K562 (cell line): ENCODE results near the gene RET. TPM values are rescaled to one million over a fixed set of nuclear protein-coding genes. Genes with fewer than 3 reads are reported as not detected.

ENCODE experiments used
- ARNT ChIP-seq, 2 experiments: fragments of 450-650 bp; IDR thresholded peaks; 2 replicates each; pipeline ENCODE4 v1.6.1; 2016; ENCODE audit warnings: mild to moderate bottlenecking in 1 of 2
- BCLAF1 ChIP-seq, 2 experiments: fragments of 450-650 bp in 1 of 2; IDR thresholded peaks; 2 replicates each; pipeline ENCODE4 v1.6.1; 2011 to 2017; ENCODE audit warnings: low read depth in 2 of 2, antibody characterized with exemption in 1 of 2, borderline replicate concordance in 1 of 2, low read length in 1 of 2, mild to moderate bottlenecking in 1 of 2, mixed read lengths in 1 of 2; ENCODE audit not compliant: control insufficient read depth in 1 of 2
- BRF1 ChIP-seq: IDR thresholded peaks from 3 replicates; pipeline ENCODE4 v1.6.1; 2011; ENCODE audit warnings: borderline replicate concordance, mild to moderate bottlenecking; ENCODE audit not compliant: insufficient read length; ENCODE audit errors: extremely low read depth
- CEBPZ ChIP-seq: fragments of 150-350 bp; IDR thresholded peaks from 2 replicates; pipeline ENCODE4 v1.6.1; 2014; ENCODE audit warnings: low read depth, mild to moderate bottlenecking, low read length, borderline replicate concordance
- ETS1 ChIP-seq: conservative IDR thresholded peaks from 2 replicates; pipeline ENCODE4 v1.6.1; 2011; ENCODE audit warnings: low read depth, mild to moderate bottlenecking, low read length; ENCODE audit not compliant: control insufficient read depth
- FUS ChIP-seq: fragments of 200-400 bp; formaldehyde crosslinking; optimal IDR thresholded peaks from 2 replicates; pipeline ENCODE3; 2017; ENCODE audit warnings: low read depth, low read length
- MBD2 ChIP-seq: sonication (generic); IDR thresholded peaks from 2 replicates; pipeline ENCODE4 v1.6.1; 2016; ENCODE audit warnings: low read depth, borderline replicate concordance
- POLR2A ChIP-seq: fragments of 450-650 bp; conservative IDR thresholded peaks from 2 replicates; pipeline ENCODE4 v1.6.1; 2016
- RHOXF2B ChIP-seq: fragments of 250-450 bp; sonication (Bioruptor Pico); conservative IDR thresholded peaks from 2 replicates; pipeline ENCODE4 v1.5.1; 2021
- SMAD2 ChIP-seq: fragments of 150-350 bp; IDR thresholded peaks from 2 replicates; pipeline ENCODE4 v1.6.1; 2014; ENCODE audit warnings: low read depth, mild to moderate bottlenecking, low read length
- TFAM ChIP-seq: fragments of 250-450 bp; sonication (Bioruptor Pico); conservative IDR thresholded peaks from 2 replicates; pipeline ENCODE4 v1.5.0; 2021; ENCODE audit warnings: mild to moderate bottlenecking, moderate library complexity
- TFE3 ChIP-seq: fragments of 450-650 bp; formaldehyde crosslinking; IDR thresholded peaks from 2 replicates; pipeline ENCODE4 v1.4.0; 2020; ENCODE audit warnings: mild to moderate bottlenecking, mixed read lengths
- ZNF277 ChIP-seq: fragments of 250-450 bp; sonication (Bioruptor Pico); IDR thresholded peaks from 2 replicates; pipeline ENCODE4 v1.8.0; 2022; ENCODE audit warnings: inconsistent platforms, mild to moderate bottlenecking, moderate library complexity, borderline replicate concordance
- ZNF764 ChIP-seq: fragments of 250-450 bp; sonication (Bioruptor Pico); IDR thresholded peaks from 2 replicates; pipeline ENCODE4 v1.4.0; 2020; ENCODE audit warnings: low read depth, mild to moderate bottlenecking, moderate library complexity
- ZNF766 ChIP-seq: fragments of 200-800 bp; sonication (Bioruptor generic); conservative IDR thresholded peaks from 2 replicates; pipeline ENCODE4 v1.6.1; 2016; ENCODE audit warnings: missing genetic modification characterization, missing compliant biosample characterization
- polyA plus RNA-seq, 8 experiments: library from polyadenylated mRNA; depleted of rRNA in 4 of 8; stranded (reverse) in 5 of 8; unstranded in 3 of 8; fragments of >200 nt; fragmentation: Nextera tagmentation in 2 of 8; fragmentation: Illumina TruSeq in 1 of 8; extraction: Ambion mirVana in 2 of 8; extraction: Trizol in 1 of 8; gene quantifications; 2 replicates each; pipeline versions ENCODE4 v1.2.1 to v1.2.3, GENCODE V29; 2011 to 2014; ENCODE audit warnings: inconsistent platforms in 1 of 8, missing spikeins in 1 of 8
- total RNA-seq, 7 experiments: library from RNA; depleted of rRNA in 6 of 7; stranded (reverse); fragments of >200 nt in 6 of 7; fragmentation: Illumina TruSeq in 2 of 7; extraction: Trizol in 2 of 7; gene quantifications; 2 replicates each; pipeline versions ENCODE4 v1.2.1 to v1.2.3, GENCODE V29; 2011 to 2021; ENCODE audit warnings: low replicate concordance in 1 of 7

Gene RET
- total and polyA plus RNA-seq, 9 of the 15 experiments (the other 6 are each of a cell fraction or from before 2014, with no cell fraction given) = 0.04 to 0.05 TPM; not detected in 7

- TF ChIP-seq ZNF277 (CRISPR knock-in tag) (no peak), CEBPZ (no peak), MBD2 (no peak), BRF1 (no peak), ETS1 (no peak), FUS (no peak), BCLAF1 (IDR thresholded peaks at IDR 0.05; ENCODE audit: borderline replicate concordance in 1 of 2, control insufficient read depth in 1 of 2, low read depth in 2 of 2, low read length in 1 of 2) (no peak), ZNF766 (CRISPR knock-in tag) (no peak), TFAM (no peak), TFE3 (no peak), SMAD2 (no peak), RHOXF2B (no peak), POLR2A (no peak), ZNF764 (no peak), ARNT (IDR thresholded peaks at IDR 0.05) (no peak)
These were observed 61.9 kb downstream of the RET start (continued) for GRCh38 chr10:43138757-43139241.
